Measurements from ENCODE around the gene ADARB2. TPM values are rescaled to one million over a fixed set of nuclear protein-coding genes. Genes with fewer than 3 reads are reported as not detected.

ADARB2 gene
- total RNA-seq, 1 donor from 2014 or later, result 0.08 TPM

GRCh38 chr10:1136268-1136667 is 601.1 kb downstream of the ADARB2 start:
- TF ChIP-seq, protein P1, sequence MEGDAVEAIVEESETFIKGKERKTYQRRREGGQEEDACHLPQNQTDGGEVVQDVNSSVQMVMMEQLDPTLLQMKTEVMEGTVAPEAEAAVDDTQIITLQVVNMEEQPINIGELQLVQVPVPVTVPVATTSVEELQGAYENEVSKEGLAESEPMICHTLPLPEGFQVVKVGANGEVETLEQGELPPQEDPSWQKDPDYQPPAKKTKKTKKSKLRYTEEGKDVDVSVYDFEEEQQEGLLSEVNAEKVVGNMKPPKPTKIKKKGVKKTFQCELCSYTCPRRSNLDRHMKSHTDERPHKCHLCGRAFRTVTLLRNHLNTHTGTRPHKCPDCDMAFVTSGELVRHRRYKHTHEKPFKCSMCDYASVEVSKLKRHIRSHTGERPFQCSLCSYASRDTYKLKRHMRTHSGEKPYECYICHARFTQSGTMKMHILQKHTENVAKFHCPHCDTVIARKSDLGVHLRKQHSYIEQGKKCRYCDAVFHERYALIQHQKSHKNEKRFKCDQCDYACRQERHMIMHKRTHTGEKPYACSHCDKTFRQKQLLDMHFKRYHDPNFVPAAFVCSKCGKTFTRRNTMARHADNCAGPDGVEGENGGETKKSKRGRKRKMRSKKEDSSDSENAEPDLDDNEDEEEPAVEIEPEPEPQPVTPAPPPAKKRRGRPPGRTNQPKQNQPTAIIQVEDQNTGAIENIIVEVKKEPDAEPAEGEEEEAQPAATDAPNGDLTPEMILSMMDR (IDR thresholded peaks at IDR 0.05; ENCODE audit: insufficient read depth, low read length, poor library complexity, severe bottlenecking), result no peak
- no peaks in the 10 kb centered on the region for H3K27me3 ChIP-seq (ENCODE audit: control insufficient read depth, insufficient read depth, low read length)
- no peaks in the 10 kb centered on the region for H3K36me3 ChIP-seq (ENCODE audit: control insufficient read depth, insufficient read depth, low read length)
- no peak for DNase-seq (ENCODE audit: low read depth)
- H3K4me3 ChIP-seq (ENCODE audit: low read depth, low read length), result no peak overlapping the region

GRCh38 chr10:1134156-1134555 is 603.2 kb downstream of the ADARB2 start:
- peaks cover under 1% of the 10 kb centered on the region for H3K36me3 ChIP-seq (ENCODE audit: control insufficient read depth, insufficient read depth, low read length)
- TF ChIP-seq, protein P1 (IDR thresholded peaks at IDR 0.05; ENCODE audit: insufficient read depth, low read length, poor library complexity, severe bottlenecking), result no peak
- H3K4me3 ChIP-seq (ENCODE audit: low read depth, low read length), result no peak overlapping the region
- H3K27me3 ChIP-seq (ENCODE audit: control insufficient read depth, insufficient read depth, low read length), result no peaks in the 10 kb centered on the region
- DNase-seq (ENCODE audit: low read depth), result no peak

GRCh38 chr10:1133495-1134045 is 603.8 kb downstream of the ADARB2 start:
- DNase-seq (ENCODE audit: low read depth), result no peak
- TF ChIP-seq, protein P1 (IDR thresholded peaks at IDR 0.05; ENCODE audit: insufficient read depth, low read length, poor library complexity, severe bottlenecking), result no peak
- no peak overlapping the region for H3K4me3 ChIP-seq (ENCODE audit: low read depth, low read length)
- H3K27me3 ChIP-seq (ENCODE audit: control insufficient read depth, insufficient read depth, low read length), result no peaks in the 10 kb centered on the region
- H3K36me3 ChIP-seq (ENCODE audit: control insufficient read depth, insufficient read depth, low read length), result peaks cover 1% of the 10 kb centered on the region

DNA sequence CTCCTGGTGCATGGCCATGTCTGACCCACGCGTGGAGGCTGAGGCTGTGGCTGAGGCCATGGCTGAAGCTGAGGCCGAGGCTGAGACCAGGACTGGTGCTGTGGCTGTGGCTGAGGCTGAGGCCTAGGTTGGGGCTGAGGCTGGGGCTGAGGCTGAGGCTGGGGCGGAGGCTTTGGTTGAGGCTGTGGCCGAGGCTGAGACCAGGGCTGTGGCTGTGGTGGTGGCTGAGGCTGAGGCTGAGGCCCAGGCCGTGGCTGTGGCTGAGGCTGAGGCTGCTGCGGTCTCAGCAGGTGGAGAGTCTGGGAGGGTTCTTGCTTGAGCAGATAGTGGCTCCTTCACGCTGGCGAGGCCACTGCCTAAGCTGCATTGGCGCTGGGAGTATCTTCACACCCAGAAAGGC is 604.7 kb downstream of the ADARB2 start:
- Histone ChIP-seq H3K27me3 (ENCODE audit: control insufficient read depth, insufficient read depth, low read length) (no peaks in the 10 kb centered on the region), H3K36me3 (ENCODE audit: control insufficient read depth, insufficient read depth, low read length) (peaks cover 1% of the 10 kb centered on the region), H3K4me3 (ENCODE audit: low read depth, low read length) (no peak overlapping the region)
- TF ChIP-seq, protein P1 (IDR thresholded peaks at IDR 0.05; ENCODE audit: insufficient read depth, low read length, poor library complexity, severe bottlenecking), result no peak
- DNase-seq (ENCODE audit: low read depth), result no peak

DNA sequence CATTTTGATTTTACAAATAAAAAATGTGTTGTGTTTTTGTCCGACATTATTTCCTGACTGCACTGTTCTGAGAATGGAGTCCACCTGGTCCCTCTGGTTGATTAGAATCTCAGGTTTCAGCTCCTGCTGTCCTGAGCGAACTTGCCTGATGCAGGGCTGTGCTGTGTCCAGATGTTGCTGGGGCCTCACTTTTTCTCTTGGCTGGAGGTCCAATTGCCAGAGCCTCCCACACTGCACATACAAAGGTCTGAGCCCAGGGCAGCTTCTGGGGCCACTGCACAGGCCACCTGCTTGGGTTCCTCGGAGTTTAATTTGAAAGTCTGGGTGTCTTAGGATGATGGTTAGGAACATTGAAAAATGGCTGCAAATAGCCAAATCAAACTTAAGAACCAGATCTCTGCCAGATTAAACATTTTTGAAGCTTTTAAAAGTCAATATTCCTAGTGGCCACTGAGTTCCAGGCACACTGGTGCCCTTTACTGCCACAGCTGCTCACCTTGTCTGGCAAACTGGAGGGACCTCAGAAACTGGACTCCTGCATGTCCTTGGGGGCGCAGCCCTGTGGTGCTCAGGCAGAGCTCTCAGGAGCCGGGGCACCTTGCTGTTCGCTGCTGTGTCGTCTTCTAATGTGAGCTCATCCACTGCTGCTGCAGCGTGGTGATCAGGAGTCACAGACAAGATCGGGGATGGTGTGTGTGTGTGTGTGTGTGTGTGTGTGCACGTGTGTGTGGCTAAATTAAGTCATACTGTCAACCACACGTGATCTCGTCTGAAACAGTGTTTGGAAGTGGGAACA is 606.1 kb downstream of the ADARB2 start:
- Histone ChIP-seq H3K4me3 (ENCODE audit: low read depth, low read length) (no peak overlapping the region), H3K36me3 (ENCODE audit: control insufficient read depth, insufficient read depth, low read length) (peaks cover 1% of the 10 kb centered on the region), H3K27me3 (ENCODE audit: control insufficient read depth, insufficient read depth, low read length) (no peaks in the 10 kb centered on the region)
- DNase-seq (ENCODE audit: low read depth), result no peak
- TF ChIP-seq, protein P1 (IDR thresholded peaks at IDR 0.05; ENCODE audit: insufficient read depth, low read length, poor library complexity, severe bottlenecking), result no peak

All from kidney epithelial cell (primary cell).